K562 (cell line): ENCODE measurements around the gene ST6GALNAC6.

ENCODE experiments used
- CEBPB ChIP-seq: fragments of 450-650 bp; IDR thresholded peaks from 2 replicates; pipeline ENCODE4 v1.6.1; 2016; ENCODE audit warnings: missing genetic modification characterization, missing compliant biosample characterization
- POLR2A ChIP-seq: fragments of 450-650 bp; conservative IDR thresholded peaks from 2 replicates; pipeline ENCODE4 v1.6.1; 2016
- ZNF324 ChIP-seq: fragments of 250-450 bp; sonication (Bioruptor Pico); IDR thresholded peaks from 2 replicates; pipeline ENCODE4 v1.4.0; 2020; ENCODE audit warnings: mild to moderate bottlenecking
- TF ChIP-seq, protein P1 (sequence below), 3 experiments: IDR thresholded peaks in 2 of 3; conservative IDR thresholded peaks in 1 of 3; 2 replicates each; pipeline ENCODE4 v1.5.1; 2011 to 2012; ENCODE audit warnings: low read length in 3 of 3, mild to moderate bottlenecking in 3 of 3, control low read depth in 2 of 3, improper control_type of control experiment in 1 of 3, inconsistent platforms in 1 of 3, low read depth in 1 of 3, mixed read lengths in 1 of 3, moderate library complexity in 1 of 3; ENCODE audit not compliant: insufficient read depth in 2 of 3

DNA sequence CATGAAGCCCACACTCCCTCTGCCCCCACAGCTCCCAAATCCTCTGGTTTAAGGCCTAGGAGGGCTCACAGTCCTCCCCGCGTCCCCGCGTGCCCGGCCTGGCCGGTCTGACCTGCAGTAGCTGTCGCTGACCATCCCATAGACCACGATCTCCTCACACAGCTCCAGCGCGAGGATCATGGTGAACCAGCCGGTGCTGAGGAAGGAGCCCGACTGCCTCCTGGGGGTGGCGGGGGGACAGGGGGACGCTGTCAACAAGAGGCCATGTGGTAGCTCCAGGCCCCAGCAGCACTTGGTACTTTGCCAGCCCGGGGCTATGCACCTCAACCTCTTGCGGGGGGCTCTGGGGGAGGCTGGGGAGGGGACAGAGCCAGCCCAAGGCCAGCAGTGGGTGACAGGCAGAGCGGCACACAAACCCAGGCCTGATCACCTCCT lies 10.5 kb upstream of the ST6GALNAC6 start:
- no peak for TF ChIP-seq POLR2A
- no peak for TF ChIP-seq CEBPB (tag)
- TF ChIP-seq, protein P1, sequence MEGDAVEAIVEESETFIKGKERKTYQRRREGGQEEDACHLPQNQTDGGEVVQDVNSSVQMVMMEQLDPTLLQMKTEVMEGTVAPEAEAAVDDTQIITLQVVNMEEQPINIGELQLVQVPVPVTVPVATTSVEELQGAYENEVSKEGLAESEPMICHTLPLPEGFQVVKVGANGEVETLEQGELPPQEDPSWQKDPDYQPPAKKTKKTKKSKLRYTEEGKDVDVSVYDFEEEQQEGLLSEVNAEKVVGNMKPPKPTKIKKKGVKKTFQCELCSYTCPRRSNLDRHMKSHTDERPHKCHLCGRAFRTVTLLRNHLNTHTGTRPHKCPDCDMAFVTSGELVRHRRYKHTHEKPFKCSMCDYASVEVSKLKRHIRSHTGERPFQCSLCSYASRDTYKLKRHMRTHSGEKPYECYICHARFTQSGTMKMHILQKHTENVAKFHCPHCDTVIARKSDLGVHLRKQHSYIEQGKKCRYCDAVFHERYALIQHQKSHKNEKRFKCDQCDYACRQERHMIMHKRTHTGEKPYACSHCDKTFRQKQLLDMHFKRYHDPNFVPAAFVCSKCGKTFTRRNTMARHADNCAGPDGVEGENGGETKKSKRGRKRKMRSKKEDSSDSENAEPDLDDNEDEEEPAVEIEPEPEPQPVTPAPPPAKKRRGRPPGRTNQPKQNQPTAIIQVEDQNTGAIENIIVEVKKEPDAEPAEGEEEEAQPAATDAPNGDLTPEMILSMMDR (IDR thresholded peaks at IDR 0.05 in 2 of 3, conservative IDR thresholded peaks at IDR 0.05 in 1 of 3; ENCODE audit: insufficient read depth in 2 of 3, low read depth in 1 of 3, low read length in 3 of 3), result no peak
- TF ChIP-seq ZNF324 (CRISPR knock-in tag), result no peak
